Upper lobe of left lung (tissue), 4 donors: ENCODE measurements around the gene CFAP43.

ENCODE experiments used
- CTCF ChIP-seq, 6 experiments: fragments of 450-650 bp in 4 of 6; fragments of 200-600 bp in 2 of 6; sonication (generic) in 2 of 6; IDR thresholded peaks; one replicate each; pipeline ENCODE4 v1.5.1; 2016 to 2019; ENCODE audit warnings: antibody characterized with exemption in 6 of 6
- EP300 ChIP-seq, 4 donors: sonication (generic); formaldehyde crosslinking; IDR thresholded peaks; one replicate each; pipeline ENCODE4 v1.5.1; 2017; ENCODE audit warnings: antibody characterized with exemption in 4 of 4, control low read depth in 2 of 4

- TF ChIP-seq CTCF (IDR thresholded peaks at IDR 0.05), result no peak
- peak in 3 of 4 donors; percentile 3 to 76 (median 6) for TF ChIP-seq EP300 (IDR thresholded peaks at IDR 0.05)
These were observed 111.2 kb downstream of the CFAP43 start for GRCh38 chr10:104120903-104121484.
